ENCODE data around the gene ZNF275.

- TF ChIP-seq BHLHE40 (IDR thresholded peaks at IDR 0.05; ENCODE audit: borderline replicate concordance): no peak
- no peak for TF ChIP-seq ZNF384 (IDR thresholded peaks at IDR 0.05)
- TF ChIP-seq CTBP1 (IDR thresholded peaks at IDR 0.05; ENCODE audit: borderline replicate concordance): no peak
- no peak for TF ChIP-seq FOXK2 (IDR thresholded peaks at IDR 0.05)
- TF ChIP-seq FOXM1 (IDR thresholded peaks at IDR 0.05; ENCODE audit: borderline replicate concordance): no peak
- TF ChIP-seq HDGF (IDR thresholded peaks at IDR 0.05; ENCODE audit: borderline replicate concordance): no peak
- TF ChIP-seq SP1 (IDR thresholded peaks at IDR 0.05): no peak
- TF ChIP-seq SUZ12 (IDR thresholded peaks at IDR 0.05): no peak
- TF ChIP-seq ARNT (IDR thresholded peaks at IDR 0.05): no peak
Measured at GRCh38 chrX:153357877-153358276, 23.9 kb downstream of the ZNF275 start.

Data from HEK293T (cell line).